DOHH2 (cell line): ENCODE measurements around the gene DCPS.

Experiments
- H3F3A ChIP-seq: fragments of 200-600 bp; sonication (generic), shearing (Covaris generic); 2 replicates; pipeline ENCODE4 v1.6.0; 2016; ENCODE audit warnings: antibody characterized with exemption, mild to moderate bottlenecking; ENCODE audit not compliant: control insufficient read depth, insufficient read depth
- H3K27ac ChIP-seq: fragments of 200-600 bp; sonication (generic); 2 replicates; pipeline ENCODE4 v1.5.1; 2014; ENCODE audit warnings: low read depth, mild to moderate bottlenecking, low read length, moderate library complexity
- H3K27me3 ChIP-seq: fragments of 200-600 bp; sonication (generic); 2 replicates; pipeline ENCODE4 v1.6.1; 2014; ENCODE audit warnings: mild to moderate bottlenecking, low read length, mixed read lengths; ENCODE audit not compliant: control insufficient read depth
- H3K36me3 ChIP-seq: fragments of 200-600 bp; sonication (generic); 2 replicates; pipeline ENCODE4 v1.6.1; 2014; ENCODE audit warnings: mild to moderate bottlenecking, low read length, moderate library complexity, mixed read lengths; ENCODE audit not compliant: control insufficient read depth
- H3K4me1 ChIP-seq: fragments of 200-600 bp; sonication (generic); 2 replicates; pipeline ENCODE4 v1.6.1; 2014; ENCODE audit warnings: mild to moderate bottlenecking, low read length, mixed read lengths; ENCODE audit not compliant: control insufficient read depth
- H3K4me2 ChIP-seq: fragments of 200-600 bp; sonication (generic); 2 replicates; pipeline ENCODE4 v1.6.0; 2014; ENCODE audit warnings: mild to moderate bottlenecking, low read length, moderate library complexity
- H3K4me3 ChIP-seq: fragments of 200-600 bp; sonication (generic); 2 replicates; pipeline ENCODE4 v1.5.1; 2014; ENCODE audit warnings: mild to moderate bottlenecking, low read length, mixed read lengths
- H3K79me2 ChIP-seq: fragments of 200-600 bp; sonication (generic); 2 replicates; pipeline ENCODE4 v1.6.1; 2014; ENCODE audit warnings: mild to moderate bottlenecking, low read length, mixed read lengths; ENCODE audit not compliant: control insufficient read depth
- H3K9me2 ChIP-seq: fragments of 200-600 bp; sonication (generic); replicated peaks from 2 replicates; pipeline ENCODE4 v1.6.1; 2014; ENCODE audit warnings: mild to moderate bottlenecking, low read length, mixed read lengths; ENCODE audit not compliant: control insufficient read depth
- H3K9me3 ChIP-seq: fragments of 200-600 bp; sonication (generic); 2 replicates; pipeline ENCODE4 v1.6.1; 2014; ENCODE audit warnings: antibody characterized with exemption, low read length, mixed read lengths; ENCODE audit not compliant: control insufficient read depth, insufficient read depth
- H4K20me1 ChIP-seq: fragments of 200-600 bp; sonication (generic); 2 replicates; pipeline ENCODE4 v1.6.0; 2014; ENCODE audit warnings: low read depth, mild to moderate bottlenecking, antibody characterized with exemption, low read length, moderate library complexity; ENCODE audit not compliant: control insufficient read depth, insufficient read depth
- CTCF ChIP-seq: fragments of 200-600 bp; sonication (generic); IDR thresholded peaks from one replicate; pipeline ENCODE4 v1.5.1; 2014; ENCODE audit warnings: antibody characterized with exemption, mild to moderate bottlenecking, low read depth, low read length; ENCODE audit not compliant: poor library complexity, severe bottlenecking
- EZH2phosphoT487 ChIP-seq: fragments of 200-600 bp; sonication (generic); IDR thresholded peaks from 2 replicates; pipeline ENCODE4 v1.6.1; 2017; ENCODE audit warnings: borderline replicate concordance, mild to moderate bottlenecking, antibody characterized with exemption, low read length, moderate library complexity, mixed read lengths

DCPS gene

DNA sequence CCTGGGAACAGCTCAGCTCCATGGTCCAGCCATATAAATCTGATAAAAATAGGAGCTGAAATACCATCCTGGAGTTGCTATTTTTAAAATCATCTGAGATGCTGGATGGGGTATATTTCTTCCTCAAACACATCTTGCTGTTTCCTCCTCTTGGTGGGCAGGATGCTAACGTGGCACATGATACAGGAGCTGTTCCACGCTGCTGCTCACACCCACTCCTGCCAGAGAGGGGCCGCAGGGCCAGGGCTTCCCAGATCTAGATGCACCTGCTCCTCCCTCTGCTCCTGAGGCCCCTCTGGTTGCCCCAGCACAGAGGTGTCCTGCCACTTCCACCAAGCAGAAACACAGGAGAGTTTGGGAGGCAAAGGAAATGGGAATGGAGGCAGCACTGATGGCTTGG lies 48.3 kb downstream of the DCPS start:
- Histone ChIP-seq H3K4me1 (peaks cover 35% of the 10 kb centered on the region), H3K27me3 (no peaks in the 10 kb centered on the region), H4K20me1 (no peaks in the 10 kb centered on the region), H3K4me2 (0 out of 2 replicates have a peak overlapping the region, but pooled peaks have one; percentile 40), H3K9me2 (no peaks in the 10 kb centered on the region), H3K79me2 (peaks cover 54% of the 10 kb centered on the region), H3K9me3 (no peaks in the 10 kb centered on the region), H3K36me3 (peaks cover 20% of the 10 kb centered on the region), H3K27ac (no peak overlapping the region), H3F3A (peaks cover 4% of the 10 kb centered on the region; the same call in 1 of the 2 replicates), H3K4me3 (no peak overlapping the region)
- TF ChIP-seq CTCF (no peak), EZH2phosphoT487 (no peak)

DNA sequence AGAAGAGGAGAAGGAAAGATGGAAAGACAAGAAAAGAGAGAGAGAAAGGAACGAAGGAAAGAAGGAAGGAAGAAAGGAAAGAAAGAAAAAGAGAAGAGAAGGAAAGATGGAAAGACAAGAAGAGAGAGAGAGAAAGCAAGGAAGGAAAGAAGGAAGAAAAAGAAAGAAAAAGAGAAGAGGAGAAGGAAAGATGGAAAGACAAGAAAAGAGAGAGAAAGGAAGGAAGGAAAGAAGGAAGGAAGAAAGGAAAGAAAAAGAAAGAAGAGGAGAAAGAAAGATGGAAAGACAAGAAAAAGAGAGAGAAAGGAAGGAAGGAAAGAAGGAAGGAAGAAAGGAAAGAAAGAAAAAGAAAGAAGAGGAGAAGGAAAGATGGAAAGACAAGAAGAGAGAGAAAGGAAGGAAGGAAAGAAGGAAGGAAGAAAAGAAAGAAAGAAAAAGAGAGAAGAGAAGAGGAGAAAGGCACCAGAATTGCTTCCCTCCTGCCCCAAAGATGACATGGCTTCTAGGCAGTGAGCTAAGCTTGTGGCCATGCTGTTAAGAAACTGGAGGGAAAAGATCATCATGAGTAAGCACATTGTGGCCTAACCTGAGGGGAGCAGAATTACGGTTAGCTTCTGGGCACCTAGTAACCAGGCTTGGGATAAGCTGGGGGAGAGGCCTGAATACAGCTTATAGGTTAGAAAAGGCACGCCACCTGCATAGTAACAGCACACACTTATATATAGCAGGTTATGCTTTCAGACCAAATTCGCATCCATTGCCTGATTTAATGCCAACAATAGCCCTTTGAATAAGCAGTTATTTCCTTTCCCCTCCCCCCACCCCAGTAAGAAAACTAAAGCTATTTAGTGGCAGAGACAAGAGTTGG lies 49.3 kb downstream of the DCPS start:
- H3K9me3 ChIP-seq, result no peaks in the 10 kb centered on the region
- peak overlapping the region; percentile 40; the same call in 1 of the 2 replicates for H3K4me2 ChIP-seq
- peaks cover 4% of the 10 kb centered on the region; the same call in 1 of the 2 replicates for H3F3A ChIP-seq
- H3K79me2 ChIP-seq, result peaks cover 54% of the 10 kb centered on the region
- H3K4me3 ChIP-seq, result peak overlapping the region; percentile 55
- peaks cover 20% of the 10 kb centered on the region for H3K36me3 ChIP-seq
- no peaks in the 10 kb centered on the region for H4K20me1 ChIP-seq
- H3K4me1 ChIP-seq, result peaks cover 35% of the 10 kb centered on the region
- no peaks in the 10 kb centered on the region for H3K27me3 ChIP-seq
- TF ChIP-seq CTCF, result no peak
- no peak for TF ChIP-seq EZH2phosphoT487
- H3K27ac ChIP-seq, result no peak overlapping the region
- no peaks in the 10 kb centered on the region for H3K9me2 ChIP-seq

DNA sequence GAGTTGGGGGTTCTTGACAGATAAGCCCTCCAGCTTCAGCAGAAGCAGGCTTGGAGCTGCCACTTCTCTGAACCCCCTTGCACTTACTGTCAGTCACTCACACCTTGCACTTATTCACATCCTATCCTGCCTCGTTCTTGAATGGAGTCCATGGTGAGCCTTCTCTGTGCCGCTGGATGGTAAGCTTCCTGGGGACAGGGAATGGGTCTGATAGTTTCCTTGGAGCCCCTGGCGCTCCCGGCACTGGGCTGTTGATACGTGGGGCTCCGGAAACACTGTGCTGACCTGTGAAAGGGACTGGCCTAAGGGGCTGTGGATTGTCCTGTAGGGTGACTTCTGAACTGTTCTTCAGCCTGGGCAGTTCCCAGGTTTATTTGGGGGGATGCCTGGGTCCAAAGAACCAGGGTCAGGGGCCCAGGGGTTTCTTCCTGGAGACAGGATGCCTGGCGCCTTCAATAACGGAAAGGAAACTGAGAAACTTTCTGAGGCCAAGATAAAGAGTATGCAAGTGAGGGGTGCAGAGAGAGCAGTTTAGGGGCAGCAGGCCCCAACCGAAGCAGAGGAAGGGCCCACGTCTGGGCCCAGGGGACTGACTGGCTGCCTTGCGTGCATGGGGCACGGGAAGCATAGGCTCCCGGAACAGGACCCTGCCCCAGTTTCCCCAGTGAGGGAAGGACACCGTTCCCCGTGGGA lies 50.9 kb downstream of the DCPS start:
- Histone ChIP-seq H3F3A (peaks cover under 1% of the 10 kb centered on the region; the same call in 1 of the 2 replicates), H3K79me2 (peaks cover 54% of the 10 kb centered on the region), H3K36me3 (peaks cover 20% of the 10 kb centered on the region), H3K27me3 (no peaks in the 10 kb centered on the region), H3K4me3 (peak overlapping the region; percentile 97), H3K4me1 (peaks cover 35% of the 10 kb centered on the region), H3K9me3 (no peaks in the 10 kb centered on the region), H4K20me1 (no peaks in the 10 kb centered on the region), H3K27ac (peak overlapping the region; percentile 35), H3K4me2 (peak overlapping the region; percentile 96), H3K9me2 (no peaks in the 10 kb centered on the region)
- TF ChIP-seq EZH2phosphoT487 (no peak), CTCF (no peak)
